ENCODE results near the gene VPS13A.

The VPS13A gene
- total RNA-seq: 14.3 to 84.4 (median 49.9) reads per million in 18 experiments

DNA sequence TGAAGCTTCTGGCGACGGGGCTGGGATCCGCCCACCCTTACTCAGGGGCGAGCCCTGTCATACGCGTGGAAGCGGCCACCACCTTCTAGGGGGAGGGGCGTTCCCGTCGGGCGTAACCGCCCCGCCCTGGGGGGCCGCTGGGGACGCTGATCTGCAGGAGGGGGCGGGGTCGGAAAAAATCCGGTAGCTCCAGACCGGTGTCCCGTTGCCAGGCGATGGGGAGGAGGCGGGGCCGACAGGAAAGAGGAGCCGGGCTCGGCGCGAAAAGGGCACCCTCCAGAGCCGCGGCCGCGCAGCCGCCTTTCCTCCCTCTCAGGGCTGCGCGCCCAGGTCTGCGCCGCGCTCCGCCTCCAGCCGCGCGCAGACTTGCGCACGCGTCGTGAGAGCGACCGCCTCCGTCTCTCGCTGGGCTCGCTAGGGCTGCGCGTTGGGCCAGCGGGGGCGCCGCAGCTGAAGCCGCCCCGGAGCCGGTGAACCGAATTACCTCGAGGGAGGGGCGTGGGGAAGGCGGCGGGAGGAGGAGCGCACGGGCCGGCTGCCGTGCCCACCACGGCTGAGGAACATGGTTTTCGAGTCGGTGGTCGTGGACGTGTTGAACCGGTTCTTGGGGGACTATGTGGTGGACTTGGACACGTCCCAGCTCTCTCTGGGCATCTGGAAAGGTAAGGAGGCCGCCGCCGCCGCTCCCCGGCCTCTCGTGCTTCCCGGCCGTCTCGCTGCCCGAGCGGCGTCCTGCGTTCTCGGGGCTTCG lies at the start of gene VPS13A:
TSS of gene VPS13A (plus strand) at position 392 of the 751 bp plus-strand sequence. CDS start at position 563, 171 bp downstream.
- peak; percentile 80 to 90 for DNase-seq

DNA sequence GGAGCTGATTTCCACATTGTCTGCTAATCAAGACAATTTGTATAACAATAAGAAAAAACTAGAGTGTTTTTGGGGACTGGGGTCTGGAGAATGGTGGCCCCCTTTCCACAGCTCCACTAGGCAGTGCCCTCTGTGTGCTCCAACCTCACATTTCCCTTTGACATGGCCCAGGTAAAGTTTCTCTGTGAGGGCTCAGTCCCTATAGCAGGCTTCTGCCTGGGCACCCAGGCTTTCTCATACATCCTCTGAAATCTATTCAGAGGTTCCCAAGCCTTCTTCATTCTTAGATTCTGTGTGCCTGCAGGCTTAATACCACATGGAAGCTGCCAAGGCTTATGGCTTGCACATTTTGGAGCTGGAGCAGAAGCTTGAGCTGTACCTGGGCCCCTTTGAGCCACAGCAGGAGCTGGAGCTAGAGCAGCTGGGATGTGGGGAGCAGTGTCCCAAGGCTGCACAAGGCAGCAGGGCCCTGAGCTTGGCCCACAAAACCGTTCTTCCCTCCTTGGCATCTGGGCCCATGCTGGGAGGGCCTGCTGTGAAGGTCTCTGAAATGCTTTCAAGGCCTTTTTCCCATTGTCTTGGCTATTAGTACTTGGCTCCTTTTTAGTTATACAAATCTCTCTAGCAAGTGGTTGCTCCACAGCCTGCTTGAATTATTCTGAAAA lies 49.1 kb upstream of the VPS13A start:
- no peak for DNase-seq

DNA sequence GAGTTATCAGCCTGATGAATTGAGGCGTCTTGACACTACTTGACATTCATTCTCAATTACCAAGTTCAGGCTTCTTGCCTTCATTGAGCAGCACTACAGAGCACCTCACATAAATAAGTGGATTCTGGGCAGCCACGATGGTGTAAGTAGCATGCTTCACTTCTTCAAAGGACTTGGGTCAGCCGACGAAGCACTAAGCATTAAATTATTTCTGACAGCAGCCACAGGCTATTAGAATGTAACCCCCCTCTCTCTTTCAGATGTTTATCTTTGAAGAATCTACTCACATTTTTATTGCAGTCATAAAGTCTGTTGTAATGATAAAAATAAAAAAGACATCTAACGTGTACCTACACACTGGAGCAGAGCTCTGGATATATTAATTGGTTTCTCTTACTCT lies 45.9 kb upstream of the VPS13A start:
- no peak for DNase-seq

DNA sequence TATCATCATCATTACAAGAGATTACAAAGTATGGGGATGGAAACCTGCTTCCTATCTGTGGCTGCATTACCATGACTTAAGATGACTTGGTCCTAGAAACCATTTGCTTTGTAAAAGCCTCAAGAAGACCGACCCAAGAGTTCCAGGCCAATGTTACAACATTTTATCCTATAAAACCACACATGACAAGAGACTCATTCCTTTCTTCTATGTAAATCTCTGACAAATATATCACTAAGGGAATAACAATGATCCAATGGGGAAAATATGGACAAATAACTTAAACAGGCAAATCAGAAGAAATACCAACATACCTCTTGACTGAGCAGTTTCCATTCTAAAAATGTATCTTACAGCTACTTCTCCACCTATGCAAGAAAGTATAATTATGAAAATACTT lies 44.3 kb upstream of the VPS13A start:
- DNase-seq: no peak

DNA sequence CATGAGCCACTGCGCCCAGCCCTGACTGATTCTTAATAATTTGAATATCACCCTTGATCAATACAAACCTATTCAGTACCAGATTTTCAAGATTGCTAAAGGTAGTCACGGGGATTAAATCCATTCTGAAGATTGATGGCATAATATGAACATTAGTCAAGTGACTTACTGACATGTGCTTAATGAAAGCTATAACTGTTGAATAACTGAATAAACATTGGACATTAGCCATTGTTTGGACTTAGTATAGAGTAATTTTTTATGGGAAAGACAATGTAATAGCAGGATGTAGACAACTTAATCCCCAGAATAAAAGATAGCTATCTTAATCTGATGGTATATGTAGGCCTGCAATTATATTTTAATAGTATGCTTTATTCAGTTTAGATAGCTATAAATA lies 35.0 kb upstream of the VPS13A start:
- DNase-seq: no peak

DNA sequence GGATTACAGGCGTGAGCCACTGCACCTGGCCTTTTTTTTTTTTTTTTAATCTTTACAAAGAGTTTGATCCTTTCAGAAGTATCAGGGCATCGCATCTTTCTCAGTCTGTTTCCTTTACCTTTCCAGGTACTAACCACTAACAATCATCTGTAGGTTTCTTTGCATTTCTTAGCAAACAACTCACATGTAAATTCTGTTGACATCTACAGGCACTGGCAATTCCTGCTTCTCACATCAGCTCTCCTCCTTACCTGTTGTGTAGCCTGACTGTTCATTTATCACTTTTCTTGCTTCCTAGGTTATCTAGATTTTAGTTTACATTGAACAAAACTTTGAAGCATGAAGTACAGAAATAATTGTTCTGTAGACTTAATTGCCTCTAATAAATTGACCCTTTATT lies 27.5 kb upstream of the VPS13A start:
- no peak for DNase-seq

DNA sequence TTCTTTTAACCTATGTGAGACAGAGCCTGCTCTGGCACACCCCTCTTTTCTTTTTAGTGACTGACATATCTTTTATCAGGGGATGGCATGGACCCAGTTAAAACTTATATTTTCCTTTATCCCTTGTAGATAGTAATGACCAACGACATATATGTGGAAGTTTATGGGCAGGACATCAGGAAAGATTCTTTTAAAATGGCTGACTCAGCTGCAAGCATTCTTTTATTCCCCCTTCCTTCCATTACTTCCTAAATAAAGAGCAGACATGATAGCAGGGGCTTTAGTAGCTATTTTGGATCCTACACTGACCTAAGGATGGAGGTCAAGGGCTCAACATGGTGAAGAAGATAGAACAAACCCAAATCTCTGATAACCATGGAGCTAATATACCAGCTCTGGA lies 25.0 kb upstream of the VPS13A start:
- DNase-seq: no peak

DNA sequence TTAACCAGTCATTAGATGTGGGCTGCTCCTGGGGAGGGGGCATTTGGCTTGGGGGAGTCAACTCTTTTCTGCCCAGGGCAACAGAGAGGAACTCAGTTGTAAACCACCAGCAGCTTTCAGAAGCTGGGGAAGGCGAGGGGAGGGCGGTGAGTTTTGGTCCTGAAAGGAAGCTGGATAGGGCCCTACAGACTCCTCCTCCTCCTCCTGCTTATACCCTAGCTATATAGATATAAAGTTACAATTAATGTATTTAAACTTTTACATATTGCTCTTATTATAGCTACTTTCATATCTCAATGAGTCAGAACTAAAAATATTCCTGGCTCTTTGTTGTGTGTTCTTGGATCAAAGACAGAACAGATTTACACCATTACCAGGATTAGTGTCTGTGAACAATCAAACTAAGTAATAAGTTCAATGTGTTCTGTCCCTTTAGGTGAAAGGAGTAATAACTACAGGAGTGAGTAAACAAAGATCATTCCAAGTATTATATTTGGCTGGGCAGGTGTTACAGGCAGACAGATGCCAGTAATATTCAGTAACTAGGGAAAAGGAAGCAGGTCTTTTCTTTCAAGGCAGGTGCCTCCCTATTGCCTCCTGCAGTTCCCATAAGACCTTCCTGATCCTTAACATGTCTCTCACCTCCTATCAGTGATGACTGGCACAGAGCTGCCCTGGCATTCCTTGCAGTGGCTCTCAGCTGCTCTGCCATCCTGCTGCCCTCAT lies 20.5 kb upstream of the VPS13A start:
- no peak for DNase-seq

DNA sequence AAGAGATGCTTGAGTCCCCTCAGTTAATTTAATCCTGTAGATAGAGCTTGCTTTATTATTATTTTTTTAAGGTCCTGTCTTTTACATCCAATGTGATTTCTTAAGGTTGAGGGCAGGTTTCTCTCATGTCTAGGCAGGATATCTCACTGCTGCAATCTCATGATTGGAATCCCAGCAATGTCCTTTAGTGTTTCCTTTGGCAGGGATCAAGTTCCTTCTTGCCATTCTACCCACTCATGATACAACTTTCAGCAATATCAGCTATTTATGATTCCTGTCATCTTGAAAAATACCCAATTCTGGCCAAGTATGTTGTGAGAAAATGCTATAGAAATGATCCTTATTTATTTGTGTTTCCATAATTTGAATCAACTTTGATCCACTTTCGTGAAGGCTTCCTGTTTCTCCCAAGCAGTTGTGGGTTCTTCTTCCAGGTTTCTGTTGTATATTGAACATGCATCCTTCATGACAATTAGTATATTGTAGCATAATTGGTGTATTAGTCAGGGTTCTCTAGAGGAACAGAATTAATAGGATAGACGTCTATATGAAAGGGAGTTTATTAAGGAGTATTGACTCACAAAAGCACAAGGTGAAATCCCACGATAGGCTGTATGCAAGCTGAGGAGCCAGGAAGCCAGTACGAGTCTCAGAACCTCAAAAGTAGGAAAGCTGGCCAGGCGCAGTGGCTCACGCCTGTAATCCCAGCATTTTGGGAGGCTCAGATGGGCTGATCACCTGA lies 18.4 kb upstream of the VPS13A start:
- DNase-seq: no peak

DNA sequence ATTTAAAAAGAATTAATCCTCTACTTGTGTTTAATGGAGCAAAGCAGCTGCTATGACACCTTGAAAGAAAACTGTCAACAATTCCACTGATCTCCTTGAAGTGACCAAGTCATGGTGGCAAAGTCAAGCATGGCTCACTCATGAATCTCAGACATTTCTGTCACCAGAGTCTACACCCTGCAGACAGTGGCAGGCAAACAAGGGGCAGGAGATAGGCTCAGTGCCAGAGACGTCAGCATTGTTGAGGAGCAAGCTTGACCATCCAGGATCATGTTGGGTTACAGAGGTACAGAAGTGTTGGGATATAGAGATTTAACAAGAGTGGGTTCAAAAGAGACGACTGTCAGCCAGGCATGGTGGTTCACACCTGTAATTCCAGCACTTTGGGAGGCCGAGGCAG lies 16.1 kb upstream of the VPS13A start:
- DNase-seq: no peak

DNA sequence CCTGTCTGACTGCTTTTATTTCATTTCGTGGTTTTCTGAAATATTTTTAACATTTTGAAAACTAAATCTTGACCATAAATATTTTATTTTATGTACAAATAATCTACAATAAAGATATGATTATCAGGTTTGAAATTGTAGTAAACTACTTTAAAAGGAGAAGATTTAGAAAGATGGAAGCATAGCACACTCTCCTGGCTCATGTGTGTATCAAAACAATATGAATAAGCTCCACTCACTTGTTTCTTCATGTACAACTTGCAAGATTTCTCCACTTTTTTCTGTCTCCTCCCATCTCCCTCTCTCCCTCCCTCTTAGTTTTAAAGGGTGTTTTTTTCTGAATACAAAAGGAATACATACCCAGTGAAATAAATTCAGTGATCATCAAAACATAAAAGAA lies 15.4 kb upstream of the VPS13A start:
- DNase-seq: no peak

DNA sequence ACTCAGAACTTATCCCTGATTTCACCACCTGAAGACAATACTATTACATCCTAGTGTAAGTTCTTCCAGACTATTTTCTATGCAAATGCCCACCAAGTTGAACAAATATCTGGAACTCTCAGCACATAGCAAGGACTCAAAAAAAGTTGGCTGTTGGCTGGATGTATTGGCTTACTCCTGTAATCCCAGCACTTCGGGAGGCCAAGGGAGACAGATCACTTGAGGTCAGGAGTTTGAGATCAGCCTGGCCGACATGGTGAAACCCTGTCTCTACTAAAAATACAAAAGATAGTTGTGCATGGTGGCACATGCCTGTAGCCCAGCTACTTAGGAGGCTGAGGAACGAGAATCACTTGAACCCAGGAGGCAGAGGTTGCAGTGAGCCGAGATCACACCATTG lies 15.0 kb upstream of the VPS13A start:
- no peak for DNase-seq

DNA sequence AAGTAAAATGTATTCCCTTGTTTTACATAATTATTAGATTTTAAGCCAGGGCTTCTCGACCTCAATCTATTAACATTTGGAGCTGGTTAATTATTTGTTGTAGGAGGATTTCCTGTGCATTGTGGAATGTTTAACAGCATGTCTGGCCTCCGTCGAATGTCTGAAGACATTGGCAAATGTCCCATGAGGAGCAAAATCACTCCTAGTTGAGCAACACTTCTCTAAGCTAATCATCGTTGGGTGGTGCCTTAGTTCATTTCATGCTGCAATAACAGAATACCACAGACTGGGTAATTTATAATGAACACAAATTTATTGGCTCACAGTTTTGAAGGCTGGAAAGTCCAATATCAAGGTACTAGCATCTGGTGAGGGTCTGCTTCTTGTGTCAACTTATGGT lies 13.4 kb upstream of the VPS13A start:
- DNase-seq: peak; percentile 0 to 32

DNA sequence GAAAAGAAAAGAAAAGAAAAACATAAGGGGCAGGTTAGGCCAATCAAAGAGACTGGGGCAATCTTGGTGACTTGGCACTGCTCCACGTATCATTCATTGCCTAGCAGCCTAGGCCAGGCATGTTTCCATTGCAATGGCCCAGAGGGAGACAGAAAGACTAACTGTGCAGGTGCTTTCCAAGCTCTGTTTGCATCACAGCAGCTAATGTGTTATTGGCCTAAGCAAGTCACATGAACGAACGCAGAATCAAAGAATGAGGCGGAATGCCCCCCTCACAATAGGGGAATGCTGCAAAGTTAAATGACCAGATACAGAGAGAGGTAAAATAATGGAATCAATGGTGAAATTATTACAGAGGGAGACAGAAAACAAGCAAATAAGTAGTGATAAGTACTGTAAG lies 11.1 kb upstream of the VPS13A start:
- DNase-seq: no peak

DNA sequence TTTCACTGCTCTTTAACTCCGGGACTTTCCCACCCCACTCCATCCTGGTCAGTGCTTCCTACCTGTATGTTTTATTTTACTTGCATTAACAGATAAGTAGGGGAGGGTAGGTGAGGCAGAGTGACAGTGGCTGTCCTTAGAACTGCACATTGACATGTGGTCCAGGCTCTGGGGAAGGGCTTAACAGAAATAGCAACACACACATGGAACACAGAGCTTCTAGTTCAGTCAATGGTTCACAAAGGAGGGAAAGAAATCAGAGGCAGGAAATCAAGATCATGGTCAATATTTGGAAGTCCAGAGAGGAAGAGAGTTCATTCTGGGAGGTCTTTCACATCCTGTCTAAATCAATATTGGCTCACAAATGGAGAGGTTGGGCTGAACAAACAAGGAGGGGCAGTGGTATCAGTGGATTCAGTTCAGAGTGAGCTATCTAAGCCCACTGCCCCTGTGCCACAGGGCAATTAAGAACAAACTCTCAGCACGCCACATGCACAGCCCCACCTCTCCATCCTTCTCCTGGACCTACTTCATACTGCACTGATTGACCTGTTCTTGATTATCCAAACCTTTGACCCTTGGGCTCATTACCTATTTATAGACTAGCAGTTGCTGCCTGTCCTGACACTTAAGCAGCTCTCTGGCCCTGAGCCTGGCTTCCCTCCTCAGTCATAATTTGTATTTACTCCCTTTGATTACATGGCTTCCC lies 6.2 kb upstream of the VPS13A start:
- no peak for DNase-seq

DNA sequence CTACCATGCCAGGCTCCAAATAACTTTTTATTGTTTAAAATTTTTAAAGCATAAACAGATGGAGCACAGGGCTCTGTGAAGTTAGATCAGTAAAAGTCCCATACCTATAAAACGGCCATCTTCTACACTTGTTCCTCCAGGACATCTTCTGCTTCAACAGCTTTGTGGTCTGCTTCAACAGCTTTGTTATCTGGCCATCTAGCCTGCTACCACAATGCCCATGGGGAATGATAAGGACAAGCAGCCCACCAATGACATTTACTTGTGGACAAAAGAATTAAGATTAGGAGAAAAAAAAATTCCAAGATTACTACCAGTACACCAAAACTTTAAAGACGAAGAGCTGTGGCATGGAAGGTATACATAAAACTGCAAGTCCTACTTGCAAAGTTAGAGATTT lies 2.2 kb upstream of the VPS13A start:
- DNase-seq: no peak

DNA sequence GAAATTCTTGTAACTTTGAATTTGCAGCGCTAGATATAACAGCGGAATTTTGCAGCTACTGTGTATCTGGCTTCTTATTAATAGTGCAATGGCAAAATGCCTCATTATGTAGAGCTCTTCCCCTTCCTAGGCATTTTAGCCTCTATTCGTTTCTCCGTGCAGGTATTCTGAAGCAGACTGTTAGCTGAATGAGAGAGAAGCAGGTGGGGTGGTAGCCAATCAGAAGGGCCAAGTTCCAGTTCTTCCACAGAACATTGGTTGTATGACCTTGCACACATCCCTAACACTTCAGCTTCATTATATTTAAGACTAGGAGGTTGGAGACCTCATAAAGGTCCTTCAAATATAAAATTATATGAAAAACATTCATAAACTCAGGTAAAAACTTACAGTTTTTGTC lies 1.2 kb upstream of the VPS13A start:
- DNase-seq: no peak

DNA sequence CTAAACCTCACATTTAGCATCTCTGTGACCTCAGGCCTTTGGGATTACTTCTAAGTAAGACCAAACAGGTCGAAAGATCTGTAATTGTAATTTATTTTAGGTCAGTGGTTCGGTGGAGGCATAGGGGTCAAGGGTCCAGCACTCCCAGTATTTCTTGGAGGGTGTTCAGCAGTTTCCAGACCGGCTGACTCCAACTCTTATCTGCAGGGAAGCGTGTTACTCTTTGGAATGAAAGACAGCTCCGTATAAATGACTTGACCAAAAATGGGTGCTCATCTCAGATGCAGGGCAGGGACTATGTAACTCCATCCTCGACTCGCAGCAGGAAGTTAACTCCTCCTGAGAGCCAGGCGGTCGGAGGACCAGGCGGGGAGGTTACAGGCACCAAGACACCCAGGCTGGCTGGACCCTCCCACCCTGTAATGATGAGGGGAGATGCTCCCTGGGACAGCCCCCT lies 620 bp upstream of the VPS13A start:
- no peak for DNase-seq

DNA sequence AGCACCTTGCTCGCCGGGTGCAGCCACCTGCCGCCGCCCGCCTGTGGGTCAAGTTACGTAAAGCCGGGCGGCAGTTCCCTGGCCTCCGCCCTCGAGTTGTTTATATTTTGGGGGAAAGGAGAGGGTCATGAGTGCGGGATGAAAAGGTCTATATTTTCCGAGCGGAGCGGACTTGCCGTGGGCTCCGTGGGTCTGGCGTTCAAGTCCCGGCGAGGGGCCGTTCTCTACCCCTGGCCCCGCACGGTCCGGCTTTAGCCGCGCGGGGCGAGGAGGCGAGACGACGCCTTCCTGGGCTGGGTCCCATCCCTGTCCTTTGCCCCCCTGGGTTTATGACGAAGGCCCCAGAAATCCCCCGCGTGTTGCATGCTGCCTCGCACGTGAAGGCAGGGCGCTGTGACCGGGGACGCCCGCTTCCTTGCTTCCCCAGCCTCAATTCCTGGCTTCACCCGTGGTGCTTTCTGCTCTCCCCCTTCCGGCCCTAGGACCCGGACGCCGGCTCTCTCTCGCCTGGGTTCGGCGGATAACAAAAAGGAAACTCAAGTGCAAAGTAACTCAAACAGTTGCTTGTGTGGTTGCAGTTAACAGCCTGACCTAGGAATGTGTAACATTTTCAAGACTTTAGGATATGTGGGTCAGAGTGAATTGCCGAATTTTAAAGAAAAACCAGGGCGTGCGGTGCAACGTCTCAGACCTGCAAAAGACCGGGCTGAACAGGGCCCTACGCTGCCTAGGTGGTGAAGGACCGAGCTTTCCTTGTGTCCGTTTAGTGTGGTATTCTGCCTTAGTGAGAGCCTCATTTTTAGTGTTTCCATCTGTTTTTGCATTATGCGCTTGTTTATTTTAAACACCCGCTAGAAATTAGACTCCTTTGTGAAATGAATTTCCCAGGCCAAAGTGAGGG lies 810 bp downstream of the VPS13A start:
- DNase-seq: peak in 1 of 2 donors; percentile 27

DNA sequence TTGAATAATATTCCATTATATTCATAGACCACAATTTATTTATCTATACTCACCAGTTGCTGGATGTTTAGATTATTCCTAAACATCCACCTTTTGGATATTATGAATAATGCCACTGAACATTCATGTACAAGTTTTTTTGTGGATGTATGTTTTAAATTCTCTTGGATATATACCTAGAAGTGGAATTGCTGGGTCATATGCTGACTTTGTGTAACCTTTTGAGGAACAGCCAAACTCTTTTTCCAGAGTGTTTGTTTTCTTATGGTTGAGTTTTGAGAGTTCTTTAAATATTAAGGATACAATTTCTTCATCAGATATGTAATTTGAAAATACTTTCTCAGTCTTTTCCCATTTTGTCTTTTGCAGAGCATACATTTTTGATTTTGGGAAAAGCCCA lies 2.7 kb downstream of the VPS13A start:
- DNase-seq: no peak

DNA sequence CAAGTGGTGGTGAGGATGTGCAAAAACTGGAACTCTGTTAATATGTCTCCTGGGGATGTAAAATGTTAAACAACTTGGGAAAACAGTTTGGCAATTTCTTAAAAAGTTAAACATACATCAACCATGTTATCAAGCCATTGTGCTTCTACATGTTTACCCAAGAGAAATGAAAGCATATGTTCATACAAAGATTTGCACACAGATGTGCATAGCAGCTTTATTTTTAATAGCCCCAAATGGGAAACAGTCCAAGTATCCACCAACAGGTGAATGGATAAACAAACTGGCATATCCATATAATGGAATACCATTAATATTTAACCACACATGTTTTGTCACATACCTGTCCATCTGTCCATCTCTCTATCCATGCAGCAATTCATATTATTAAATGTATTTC lies 6.2 kb downstream of the VPS13A start:
- DNase-seq: no peak

Data from inflammatory macrophage (primary cell).